Endodermal cell (in vitro differentiated cells): Measurements from ENCODE around the gene PCMTD2. TPM values are rescaled to one million over a fixed set of nuclear protein-coding genes. Genes with fewer than 3 reads are reported as not detected.

Experiments used
- DNase-seq: peaks from one replicate; pipeline ENCODE4 v3.0.0-alpha.2; 2017
- H3K27ac ChIP-seq: 2 replicates; pipeline ENCODE4 v1.5.1; 2013; ENCODE audit warnings: mild to moderate bottlenecking, low read depth, low read length, moderate library complexity
- H3K27me3 ChIP-seq: 2 replicates; pipeline ENCODE4 v1.6.1; 2013; ENCODE audit warnings: mild to moderate bottlenecking, low read length, moderate library complexity; ENCODE audit not compliant: insufficient read depth, control insufficient read depth, poor library complexity, severe bottlenecking
- H3K36me3 ChIP-seq: 2 replicates; pipeline ENCODE4 v1.7.0; 2013; ENCODE audit warnings: mild to moderate bottlenecking, low read length, moderate library complexity; ENCODE audit not compliant: control insufficient read depth, insufficient read depth
- H3K4me1 ChIP-seq: one replicate; pipeline ENCODE4 v1.7.0; 2013; ENCODE audit warnings: low read length; ENCODE audit not compliant: control insufficient read depth, insufficient read depth
- H3K4me3 ChIP-seq: 2 replicates; pipeline ENCODE4 v1.5.1; 2013; ENCODE audit warnings: mild to moderate bottlenecking, low read length, moderate library complexity
- H3K9ac ChIP-seq: 2 replicates; pipeline ENCODE4 v1.6.1; 2013; ENCODE audit warnings: mild to moderate bottlenecking, low read length, moderate library complexity; ENCODE audit not compliant: poor library complexity, severe bottlenecking; ENCODE audit errors: extremely low read depth
- H3K9me3 ChIP-seq: 2 replicates; pipeline ENCODE4 v1.6.1; 2013; ENCODE audit warnings: mild to moderate bottlenecking, low read length, moderate library complexity; ENCODE audit not compliant: control insufficient read depth
- H3K27ac Mint-ChIP-seq: 2 replicates; pipeline ENCODE4 v1.8.0; 2020; ENCODE audit warnings: mixed read lengths
- H3K27me3 Mint-ChIP-seq: 2 replicates; pipeline ENCODE4 v1.8.0; 2021; ENCODE audit warnings: mild to moderate bottlenecking, mixed read lengths; ENCODE audit not compliant: insufficient read depth
- H3K36me3 Mint-ChIP-seq: 2 replicates; pipeline ENCODE4 v1.8.0; 2020; ENCODE audit warnings: low read depth, mixed read lengths
- H3K4me1 Mint-ChIP-seq: 2 replicates; pipeline ENCODE4 v1.8.0; 2020; ENCODE audit warnings: mixed read lengths
- H3K4me3 Mint-ChIP-seq: 2 replicates; pipeline ENCODE4 v1.8.0; 2020; ENCODE audit warnings: mild to moderate bottlenecking, moderate library complexity, mixed read lengths
- H3K9me3 Mint-ChIP-seq: 2 replicates; pipeline ENCODE4 v1.8.0; 2020; ENCODE audit warnings: mild to moderate bottlenecking, mixed read lengths
- WGBS, 2 experiments: methylation state at CpG; one replicate each; pipeline versions ENCODE4 v1.1.5 to v1.1.7; 2013; ENCODE audit warnings: missing lambda C conversion rate in 2 of 2, mixed read lengths in 1 of 2; ENCODE audit not compliant: insufficient coverage in 1 of 2, insufficient read length in 1 of 2; 5-methylcytosine and 5-hydroxymethylcytosine counted together
- total RNA-seq, 2 donors: library from RNA; stranded (reverse); fragmentation: NEBNext Ultra II Directional in 1 of 2; extraction: Animal tissue kit (Norgen Biotek cat#: 25700) in 1 of 2; gene quantifications; 2 replicates in 1 of 2; 3 replicates in 1 of 2; pipeline ENCODE4 v1.2.1, GENCODE V29; 2021
- TF ChIP-seq, protein P1 (sequence below): fragments of 200-600 bp; sonication (generic); conservative IDR thresholded peaks from 2 replicates; pipeline ENCODE4 v1.5.0; 2021; ENCODE audit warnings: antibody characterized with exemption, mild to moderate bottlenecking

PCMTD2 gene
- total RNA-seq, 2 donors from 2014 or later, result 145 to 158 TPM

DNA sequence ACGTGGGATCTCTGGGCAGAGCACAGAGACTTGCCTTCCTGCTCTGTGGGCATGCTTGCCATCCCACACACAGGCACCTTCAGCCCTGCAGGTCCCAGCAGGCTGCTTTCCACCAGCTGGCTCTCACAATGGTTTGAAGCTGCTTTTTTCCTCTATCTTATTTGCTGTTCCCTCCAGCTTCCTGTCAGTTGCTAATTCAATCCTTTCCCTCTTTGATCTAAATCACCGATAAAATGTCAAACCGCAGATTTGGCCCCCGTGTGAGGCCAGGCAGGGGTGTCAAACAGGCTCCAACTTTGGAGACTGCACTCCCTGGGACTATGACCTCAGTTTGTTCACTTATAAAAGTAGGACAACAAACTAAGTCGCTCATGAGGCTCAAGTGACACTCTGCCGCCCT is 40.6 kb upstream of the PCMTD2 start:
- H3K27ac Mint-ChIP-seq, result no peak overlapping the region
- H3K27me3 ChIP-seq, result peaks cover 43% of the 10 kb centered on the region
- peak overlapping the region; percentile 1 for H3K4me3 Mint-ChIP-seq
- H3K36me3 Mint-ChIP-seq, result peaks cover 3% of the 10 kb centered on the region
- no peaks in the 10 kb centered on the region for H3K9me3 ChIP-seq
- no peak for DNase-seq
- H3K9me3 Mint-ChIP-seq, result no peaks in the 10 kb centered on the region
- no peaks in the 10 kb centered on the region for H3K36me3 ChIP-seq
- H3K4me1 Mint-ChIP-seq, result peaks cover 12% of the 10 kb centered on the region
- no peak overlapping the region for H3K9ac ChIP-seq
- peaks cover 10% of the 10 kb centered on the region for H3K4me1 ChIP-seq
- TF ChIP-seq, protein P1, sequence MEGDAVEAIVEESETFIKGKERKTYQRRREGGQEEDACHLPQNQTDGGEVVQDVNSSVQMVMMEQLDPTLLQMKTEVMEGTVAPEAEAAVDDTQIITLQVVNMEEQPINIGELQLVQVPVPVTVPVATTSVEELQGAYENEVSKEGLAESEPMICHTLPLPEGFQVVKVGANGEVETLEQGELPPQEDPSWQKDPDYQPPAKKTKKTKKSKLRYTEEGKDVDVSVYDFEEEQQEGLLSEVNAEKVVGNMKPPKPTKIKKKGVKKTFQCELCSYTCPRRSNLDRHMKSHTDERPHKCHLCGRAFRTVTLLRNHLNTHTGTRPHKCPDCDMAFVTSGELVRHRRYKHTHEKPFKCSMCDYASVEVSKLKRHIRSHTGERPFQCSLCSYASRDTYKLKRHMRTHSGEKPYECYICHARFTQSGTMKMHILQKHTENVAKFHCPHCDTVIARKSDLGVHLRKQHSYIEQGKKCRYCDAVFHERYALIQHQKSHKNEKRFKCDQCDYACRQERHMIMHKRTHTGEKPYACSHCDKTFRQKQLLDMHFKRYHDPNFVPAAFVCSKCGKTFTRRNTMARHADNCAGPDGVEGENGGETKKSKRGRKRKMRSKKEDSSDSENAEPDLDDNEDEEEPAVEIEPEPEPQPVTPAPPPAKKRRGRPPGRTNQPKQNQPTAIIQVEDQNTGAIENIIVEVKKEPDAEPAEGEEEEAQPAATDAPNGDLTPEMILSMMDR, result no peak
- no peak overlapping the region for H3K27ac ChIP-seq
- no peak overlapping the region for H3K4me3 ChIP-seq
- H3K27me3 Mint-ChIP-seq, result peaks cover 32% of the 10 kb centered on the region
- WGBS, 2 experiments, result 33 to 55% methylated on average over 4 to 6 of the region's 6 CpGs

DNA sequence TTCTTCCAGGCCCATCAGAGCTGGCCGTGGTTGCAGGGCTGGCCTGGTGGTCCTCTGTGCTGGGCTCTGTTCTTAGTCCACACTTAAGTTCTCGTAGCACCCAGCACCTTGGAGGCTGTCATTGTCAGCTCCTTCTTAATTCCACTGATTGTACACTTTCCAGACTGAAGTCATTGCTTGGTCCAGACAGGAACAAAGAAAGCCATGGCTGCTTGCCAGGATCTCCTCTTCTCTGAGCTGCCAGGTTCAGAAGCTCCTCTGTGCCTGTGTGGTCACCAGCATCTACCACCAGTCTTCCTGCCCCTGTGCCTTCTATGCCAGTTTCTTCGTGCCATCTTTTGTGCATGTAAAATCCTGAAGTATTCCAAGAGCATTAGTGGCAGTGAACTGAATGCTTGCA is 39.5 kb upstream of the PCMTD2 start:
- Mint-ChIP-seq H3K4me3 (no peak overlapping the region), H3K4me1 (peaks cover 14% of the 10 kb centered on the region), H3K36me3 (peaks cover 3% of the 10 kb centered on the region), H3K9me3 (no peaks in the 10 kb centered on the region), H3K27me3 (peaks cover 32% of the 10 kb centered on the region), H3K27ac (no peak overlapping the region)
- DNase-seq, result no peak
- Histone ChIP-seq H3K27ac (no peak overlapping the region), H3K9me3 (no peaks in the 10 kb centered on the region), H3K4me1 (peaks cover 11% of the 10 kb centered on the region), H3K36me3 (no peaks in the 10 kb centered on the region), H3K4me3 (no peak overlapping the region), H3K9ac (no peak overlapping the region), H3K27me3 (peaks cover 43% of the 10 kb centered on the region)
- TF ChIP-seq, protein P1, result no peak
- 94 to 95% methylated on average over 2 to 3 of the region's 3 CpGs for WGBS, 2 experiments

DNA sequence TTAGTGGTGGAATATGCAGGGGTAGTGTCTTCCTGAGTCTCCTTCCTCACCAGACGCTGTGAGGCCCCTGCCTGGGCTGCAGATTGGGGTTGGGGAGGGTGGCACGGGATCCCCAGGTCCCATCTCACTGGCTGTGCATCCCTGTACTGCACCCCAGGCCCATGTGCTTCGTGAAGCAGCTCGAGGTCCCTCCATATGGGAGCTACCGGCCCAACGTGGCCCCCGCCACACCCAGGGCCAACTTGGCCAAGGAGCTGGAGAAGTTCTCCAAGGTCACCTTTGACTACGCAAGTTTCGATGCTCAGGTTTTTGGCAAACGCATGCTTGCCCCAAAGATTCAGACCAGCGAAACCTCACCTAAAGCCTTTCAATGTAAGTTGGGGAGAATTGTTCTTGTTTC is 38.6 kb upstream of the PCMTD2 start:
- no peaks in the 10 kb centered on the region for H3K36me3 Mint-ChIP-seq
- no peak overlapping the region for H3K9ac ChIP-seq
- no peak for DNase-seq
- peaks cover 14% of the 10 kb centered on the region for H3K4me1 ChIP-seq
- peaks cover 32% of the 10 kb centered on the region for H3K27me3 Mint-ChIP-seq
- peaks cover 22% of the 10 kb centered on the region for H3K4me1 Mint-ChIP-seq
- H3K9me3 Mint-ChIP-seq, result no peaks in the 10 kb centered on the region
- peaks cover 43% of the 10 kb centered on the region for H3K27me3 ChIP-seq
- WGBS, 2 experiments, result 92 to 96% methylated on average over 4 to 10 of the region's 11 CpGs
- H3K4me3 ChIP-seq, result no peak overlapping the region
- H3K27ac ChIP-seq, result no peak overlapping the region
- H3K9me3 ChIP-seq, result no peaks in the 10 kb centered on the region
- H3K36me3 ChIP-seq, result no peaks in the 10 kb centered on the region
- TF ChIP-seq, protein P1, result no peak
- H3K27ac Mint-ChIP-seq, result no peak overlapping the region
- no peak overlapping the region for H3K4me3 Mint-ChIP-seq
